SH-SY5Y (cell line): Measurements from ENCODE around the gene CLDN24.

Source experiments
- GATA2 ChIP-seq: IDR thresholded peaks from 2 replicates; pipeline ENCODE4 v1.6.1; 2011; ENCODE audit warnings: mild to moderate bottlenecking, low read depth, low read length
- GATA3 ChIP-seq: IDR thresholded peaks from 2 replicates; pipeline ENCODE4 v1.6.1; 2011; ENCODE audit warnings: low read depth, mild to moderate bottlenecking, low read length, moderate library complexity

The CLDN24 gene

DNA sequence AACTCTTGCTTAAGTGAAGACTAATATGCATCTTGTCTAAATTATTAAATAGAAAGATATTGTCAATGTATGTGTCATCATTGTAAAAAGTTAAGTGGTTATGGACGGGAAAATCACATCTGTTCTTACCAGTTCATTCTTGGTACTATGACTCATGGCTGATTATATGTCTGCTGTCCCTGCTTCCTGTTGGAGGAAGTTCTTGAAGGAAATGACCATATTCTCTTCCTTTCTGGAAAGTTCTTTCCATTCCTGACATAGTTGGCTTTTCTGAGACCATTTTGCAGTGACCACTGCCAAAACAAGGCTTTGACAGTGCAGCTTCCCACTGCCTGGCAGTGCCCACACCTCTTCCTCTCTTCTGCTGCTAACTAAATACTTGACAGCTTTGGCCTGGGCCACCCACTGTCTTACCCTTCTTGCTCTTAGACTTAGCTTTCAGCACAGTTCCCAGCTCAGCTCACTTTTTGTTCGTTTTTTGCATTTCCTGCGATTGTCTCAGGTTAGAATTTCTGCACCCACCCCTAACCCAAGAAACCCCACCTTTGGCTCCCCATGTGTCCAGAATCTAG is 13.2 kb upstream of the CLDN24 start:
- TF ChIP-seq GATA3 (no peak), GATA2 (no peak)

DNA sequence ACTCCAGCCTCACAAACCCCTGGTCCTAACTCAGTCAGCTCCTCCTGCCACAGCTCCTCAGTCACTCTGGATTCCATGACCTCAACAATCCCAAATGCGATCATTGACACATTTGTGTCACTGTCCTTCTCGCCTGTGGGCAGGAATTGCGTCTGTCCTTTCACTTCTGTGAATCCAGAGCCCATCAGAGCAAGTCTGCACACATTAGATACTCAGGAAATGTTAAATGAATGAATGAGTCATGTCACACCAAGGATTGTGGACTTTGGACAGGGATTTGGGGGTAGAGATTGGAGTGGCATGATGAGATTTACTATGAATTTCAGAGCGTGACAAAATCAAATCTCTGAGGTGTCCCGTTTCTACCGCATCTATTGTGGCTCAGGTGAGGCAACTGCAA is 11.8 kb upstream of the CLDN24 start:
- TF ChIP-seq GATA2, result no peak
- TF ChIP-seq GATA3, result no peak

DNA sequence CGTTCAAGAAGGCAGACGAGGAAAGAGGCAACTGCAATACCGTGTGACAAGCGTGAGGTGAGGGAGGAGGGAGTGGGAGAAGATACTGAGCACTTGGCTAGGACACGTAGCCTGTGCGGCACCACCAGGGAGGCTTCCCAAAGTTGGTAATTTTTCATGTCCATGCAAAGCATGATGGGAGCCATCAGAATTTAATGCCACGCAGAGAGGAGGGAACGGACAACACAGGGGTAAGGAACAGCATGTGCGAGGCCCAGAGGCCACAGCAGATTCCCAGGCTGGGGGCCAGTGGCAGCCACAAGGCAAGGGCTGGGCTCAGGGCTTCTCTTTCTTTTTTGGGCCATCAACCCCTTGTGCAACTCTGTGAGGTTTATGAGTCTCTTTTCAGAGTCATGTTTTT is 11.0 kb upstream of the CLDN24 start:
- TF ChIP-seq GATA2, result no peak
- no peak for TF ChIP-seq GATA3

DNA sequence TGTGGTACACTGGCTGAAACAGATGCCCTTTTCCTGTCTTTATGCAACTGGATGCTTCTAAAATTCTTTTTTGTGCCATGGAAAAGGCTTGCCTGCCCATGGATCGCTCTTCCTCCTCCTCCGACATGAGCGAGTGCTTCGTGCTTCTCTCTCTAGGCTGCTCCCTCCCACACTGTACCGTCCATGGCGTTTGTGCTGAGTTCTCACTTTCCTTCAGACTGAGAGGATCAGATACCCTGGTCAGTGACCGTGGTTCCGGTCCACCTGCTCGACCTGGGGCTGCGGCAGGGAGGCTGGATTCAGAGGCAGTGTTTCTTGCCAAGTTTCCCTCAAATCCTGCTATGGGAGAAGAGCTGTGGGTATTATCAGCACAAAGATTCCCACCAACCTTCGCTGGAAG is 10.2 kb upstream of the CLDN24 start:
- TF ChIP-seq GATA2 (no peak), GATA3 (no peak)

DNA sequence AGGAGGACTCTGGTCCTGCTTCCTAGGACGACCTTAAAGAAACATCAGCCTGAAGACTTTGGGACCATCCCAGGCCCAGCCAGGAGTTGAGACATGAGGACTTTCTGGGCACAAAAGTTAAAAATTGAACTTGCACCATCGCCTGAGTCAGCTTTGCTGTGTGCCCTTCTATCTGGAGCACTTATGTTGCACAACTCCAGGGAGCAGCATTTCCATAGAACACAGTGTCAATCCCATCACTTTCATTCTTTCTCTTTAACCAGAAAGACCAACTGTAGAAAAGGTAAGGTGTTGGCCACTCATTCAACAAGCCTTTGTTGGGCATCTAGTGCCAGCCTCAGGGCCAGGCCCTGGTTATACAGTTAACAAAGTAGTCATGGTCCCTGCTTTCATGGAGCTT is 8.6 kb upstream of the CLDN24 start:
- TF ChIP-seq GATA3 (no peak), GATA2 (no peak)

DNA sequence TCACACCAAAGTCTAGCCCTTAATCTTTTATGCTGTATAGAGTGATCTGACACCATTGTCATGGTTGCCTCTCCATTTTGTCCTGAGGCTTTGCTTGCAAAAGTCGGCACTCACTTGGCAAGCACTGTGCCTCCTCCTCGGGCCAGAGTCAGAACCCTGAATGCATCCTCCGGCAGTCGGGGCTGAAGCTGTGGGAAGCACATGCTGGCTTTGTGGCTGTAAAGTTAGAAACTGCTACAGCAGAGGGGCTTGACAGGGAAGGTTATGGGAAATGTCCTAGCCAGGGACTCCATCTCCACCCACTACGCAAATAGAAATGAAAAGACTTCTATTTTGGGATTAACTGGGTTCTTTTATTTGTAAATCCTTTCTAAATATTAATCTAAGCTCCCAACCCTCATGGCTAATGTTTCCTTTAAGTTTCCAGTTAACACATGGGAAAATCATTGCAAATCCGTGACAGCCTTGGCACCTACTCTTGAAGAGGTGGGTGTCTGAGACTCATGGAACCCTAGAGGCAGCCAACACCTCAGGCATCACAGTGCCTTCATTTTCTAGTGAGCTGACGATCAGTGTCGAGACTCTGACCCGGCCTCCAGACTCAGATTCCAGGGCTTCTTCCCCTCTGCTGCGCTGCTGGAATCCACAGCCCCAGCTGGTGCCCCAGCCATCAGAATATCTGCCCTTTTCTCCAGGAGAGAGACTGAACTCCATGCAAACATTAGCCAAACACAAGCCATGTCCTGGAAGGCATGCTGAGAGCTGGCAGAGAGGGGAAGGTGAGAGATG is 7.9 kb upstream of the CLDN24 start:
- TF ChIP-seq GATA3, result no peak
- TF ChIP-seq GATA2, result no peak

DNA sequence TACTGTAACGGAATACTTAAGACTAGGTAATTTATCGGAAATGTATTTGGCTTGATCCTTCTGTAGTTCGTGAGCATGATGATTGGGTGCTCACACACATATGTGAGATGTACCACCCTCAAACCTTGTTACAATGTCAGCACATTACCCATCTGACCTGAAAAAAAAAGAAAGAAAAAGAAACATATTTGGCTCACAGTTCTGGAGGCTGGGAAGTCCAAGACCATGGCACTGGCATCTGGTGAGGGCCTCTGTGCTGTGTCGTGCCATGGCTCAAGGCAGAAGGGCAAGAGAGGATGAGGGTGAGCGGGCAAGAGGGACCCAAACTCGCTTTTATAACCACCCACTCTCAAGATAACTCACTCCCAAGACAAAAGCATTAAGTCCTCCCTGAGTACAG is 7.0 kb upstream of the CLDN24 start:
- TF ChIP-seq GATA3 (no peak), GATA2 (no peak)

DNA sequence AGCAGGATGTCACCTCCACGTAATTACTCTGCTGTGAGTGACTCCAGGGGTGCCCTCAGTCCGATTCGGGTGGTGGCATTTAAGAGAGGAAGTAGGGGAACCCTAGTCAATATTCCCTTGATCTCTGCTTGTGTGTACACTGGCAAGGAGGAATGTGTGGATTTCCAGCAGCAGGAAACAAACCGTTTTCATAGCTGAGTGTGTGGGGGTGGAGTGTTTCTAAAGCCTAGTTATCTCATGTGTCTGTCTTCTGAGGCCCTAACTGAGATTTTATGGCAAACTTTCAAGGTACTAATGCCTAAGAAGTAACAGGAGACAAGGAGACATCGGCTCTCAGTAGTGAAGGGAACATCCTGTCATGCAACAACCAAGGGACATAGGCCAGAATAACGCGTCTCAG is 6.6 kb upstream of the CLDN24 start:
- TF ChIP-seq GATA2 (no peak), GATA3 (no peak)

DNA sequence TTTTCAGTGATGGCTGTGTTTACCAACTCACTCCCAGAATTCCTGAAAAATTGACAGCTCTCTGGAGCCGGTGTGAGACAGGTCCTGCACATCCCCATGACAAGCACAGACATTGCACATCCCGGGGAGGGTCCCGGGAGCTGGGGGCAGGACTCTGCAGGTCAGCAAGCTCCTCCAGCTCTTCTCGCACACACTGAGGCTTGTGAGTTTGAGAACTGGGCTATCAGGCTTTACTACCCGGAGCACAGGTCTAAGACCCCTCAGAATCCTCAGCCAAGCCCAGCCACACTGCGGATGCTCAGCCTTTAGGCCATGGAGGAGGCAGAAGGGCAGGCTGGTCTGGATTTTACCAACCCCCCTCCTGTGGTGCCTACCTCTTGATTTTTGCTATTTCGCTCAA is 5.6 kb upstream of the CLDN24 start:
- no peak for TF ChIP-seq GATA3
- TF ChIP-seq GATA2, result no peak

DNA sequence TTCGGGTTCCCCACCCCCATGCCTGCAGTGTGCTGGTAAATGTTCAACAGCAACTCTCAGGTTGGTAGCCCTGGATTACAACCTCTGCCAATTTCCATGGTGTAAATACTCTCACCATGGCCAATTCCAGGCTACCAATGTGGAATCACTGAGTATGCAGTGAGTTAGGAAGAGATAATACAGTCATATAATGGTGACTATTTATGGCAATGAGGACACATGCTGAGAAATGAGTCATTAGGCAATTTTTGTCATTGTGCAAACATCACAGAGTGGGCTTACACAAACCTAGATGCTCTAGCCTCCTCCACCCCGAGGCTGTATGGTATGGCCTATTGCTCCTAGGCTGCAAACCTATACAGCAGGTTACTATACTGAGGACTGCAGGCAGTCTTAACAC is 4.6 kb upstream of the CLDN24 start:
- no peak for TF ChIP-seq GATA2
- no peak for TF ChIP-seq GATA3

DNA sequence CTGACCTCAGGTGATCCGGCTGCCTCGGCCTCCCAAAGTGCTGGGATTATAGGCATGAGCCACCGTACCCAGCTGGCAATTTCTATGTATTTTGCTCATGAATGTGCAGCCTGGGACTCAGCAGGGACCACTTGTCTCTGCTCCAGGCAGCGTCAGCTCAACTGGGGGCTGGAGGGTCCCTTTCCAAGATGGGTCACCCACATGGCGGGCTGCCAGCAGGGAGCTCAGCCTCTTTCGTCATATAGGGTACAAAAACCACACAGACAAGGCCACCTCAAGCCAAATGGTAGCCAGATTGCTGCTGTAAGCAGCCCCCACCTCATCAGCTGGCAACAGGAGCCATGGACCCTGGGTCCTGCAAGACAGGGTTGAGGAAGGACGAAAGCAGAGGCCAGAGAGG is 2.4 kb upstream of the CLDN24 start:
- no peak for TF ChIP-seq GATA2
- TF ChIP-seq GATA3, result no peak

DNA sequence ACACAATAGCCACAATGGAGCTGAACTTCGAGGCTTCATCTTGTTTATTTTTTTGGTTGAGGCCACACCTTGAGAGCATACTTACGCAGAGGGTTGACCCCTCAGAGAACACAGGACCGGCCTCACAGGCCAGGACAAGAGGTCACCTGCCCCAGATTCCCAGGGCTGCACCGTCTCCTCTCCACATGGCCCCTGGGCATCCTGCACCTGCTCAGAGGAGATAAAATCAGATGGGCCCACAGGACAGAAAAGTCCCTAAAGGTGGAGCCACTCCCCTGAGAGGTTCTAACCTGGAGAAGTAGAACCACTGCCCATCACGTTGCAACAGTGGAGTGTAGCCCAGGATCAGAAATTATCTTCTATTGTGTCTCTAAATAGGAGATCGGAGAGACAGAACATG is 1.1 kb upstream of the CLDN24 start:
- TF ChIP-seq GATA2 (no peak), GATA3 (no peak)

DNA sequence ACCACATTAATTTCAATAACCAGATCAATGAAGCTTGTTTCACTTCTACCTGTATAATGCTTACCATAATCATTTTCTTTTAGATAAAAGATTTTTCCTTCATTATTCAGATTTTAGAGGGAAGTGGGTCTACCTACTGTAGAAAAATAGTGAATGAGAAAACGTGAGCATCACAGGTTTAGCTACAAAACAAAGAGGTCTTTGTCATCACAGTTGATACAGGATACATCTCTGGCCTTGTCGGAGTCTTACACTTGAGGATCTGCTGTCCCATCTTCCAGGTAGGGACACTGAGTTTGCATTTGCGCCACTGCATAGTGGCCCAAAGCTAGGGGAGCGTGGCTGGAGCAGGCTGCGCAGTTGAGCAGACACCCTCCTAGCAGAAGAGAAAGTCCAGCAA is 710 bp downstream of the CLDN24 start:
- TF ChIP-seq GATA2 (no peak), GATA3 (no peak)

DNA sequence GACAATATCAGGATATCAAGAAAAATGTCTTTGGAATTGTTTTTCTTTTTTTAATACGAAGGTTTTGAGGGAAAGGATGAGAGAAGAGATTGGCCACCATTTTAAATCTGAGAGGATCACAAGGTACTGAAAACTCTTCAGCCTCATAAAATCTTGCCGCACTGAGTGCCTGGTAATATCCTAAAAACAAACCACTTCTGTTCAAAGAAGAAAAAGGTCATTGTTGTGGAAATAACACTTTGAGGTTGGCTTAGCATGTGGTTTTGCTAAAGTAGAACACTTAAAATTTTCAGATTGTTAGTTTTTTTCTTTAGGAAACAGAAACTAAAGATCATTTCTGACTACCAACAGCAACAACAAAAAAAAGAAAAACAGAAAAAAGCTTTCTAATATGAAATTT is 1.1 kb downstream of the CLDN24 start:
- TF ChIP-seq GATA3 (no peak), GATA2 (no peak)
